ENCODE data around the gene RECQL. TPM values are rescaled to one million over a fixed set of nuclear protein-coding genes. Genes with fewer than 3 reads are reported as not detected.

RECQL gene
- total and polyA plus RNA-seq, 2 of the 8 experiments (the other 6 are each of a cell fraction or from before 2014, with no cell fraction given), result 8.1 to 40.3 TPM

- no peak overlapping the region for H3K4me3 ChIP-seq (ENCODE audit: extremely low read depth in 1 of 4, insufficient read depth in 2 of 4, low read depth in 3 of 4, low read length in 4 of 4)
- no peak overlapping the region for H3K4me2 ChIP-seq (ENCODE audit: insufficient read depth in 1 of 2, low read depth in 2 of 2, low read length in 2 of 2)
- H3K9me3 ChIP-seq (ENCODE audit: insufficient read depth in 2 of 2, low read depth in 1 of 2, low read length in 1 of 2), result no peaks in the 10 kb centered on the region
- H3K4ac ChIP-seq (replicated peaks; ENCODE audit: insufficient read length, low read depth, low read length), result no peak overlapping the region
- TF ChIP-seq RXRA (IDR thresholded peaks at IDR 0.05; ENCODE audit: insufficient read depth, low read depth, low read length), result no peak
- DNase-seq (ENCODE audit: low read depth in 1 of 2, low spot score in 2 of 2) (no peak), FAIRE-seq (no peak)
- H3K56ac ChIP-seq (replicated peaks; ENCODE audit: insufficient read length, low read depth, low read length), result no peak overlapping the region
- POLR2A ChIA-PET (ENCODE audit: partially characterized antibody), result interaction anchor here (1.1 to 1.5 kb wide), 2 partner anchors 27 to 120 kb away, joined by 4 read pairs; no protein-coding TSS in a partner anchor
- 83% methylated on average over 2 of the region's 2 CpGs; no CpG with 5 or more reads in 1 of the 2 experiments for WGBS, 2 experiments (ENCODE audit: extremely low coverage in 1 of 2, insufficient coverage in 1 of 2, insufficient read length in 1 of 2, insufficient replicate concordance in 2 of 2, low coverage in 1 of 2, low lambda C conversion rate in 2 of 2, missing lambda C conversion rate in 1 of 2)
- H3K27ac ChIP-seq (ENCODE audit: low read depth, low read length), result no peak overlapping the region
- no peaks in the 10 kb centered on the region for H3K79me1 ChIP-seq (ENCODE audit: low read depth, low read length)
- no peak overlapping the region for H2AK5ac ChIP-seq (ENCODE audit: low read depth, low read length)
- H3K23ac ChIP-seq (ENCODE audit: insufficient read length), result no peak overlapping the region
- no peak overlapping the region for H2BK15ac ChIP-seq (ENCODE audit: low read length)
- H3K4me1 ChIP-seq (replicated peaks in 1 of 4; ENCODE audit: control insufficient read depth in 3 of 4, insufficient read depth in 4 of 4, low read length in 3 of 4), result peaks cover 0 to 4% (median 0%) of the 10 kb centered on the region in 4 experiments; a peak in 1 of 7 replicates
- peaks cover 0 to 16% (median 9%) of the 10 kb centered on the region in 4 experiments; a peak in 5 of 7 replicates for H3K27me3 ChIP-seq (replicated peaks in 1 of 4; ENCODE audit: control insufficient read depth in 3 of 4, extremely low read depth in 1 of 4, insufficient read depth in 3 of 4, low read length in 3 of 4)
- H3K23me2 ChIP-seq (ENCODE audit: low read depth, low read length), result peaks cover 6% of the 10 kb centered on the region; the same call in 1 of the 2 replicates
- no peak overlapping the region for H3K14ac ChIP-seq (ENCODE audit: insufficient read length)
- H2AFZ ChIP-seq (ENCODE audit: low read length), result no peak overlapping the region
- H4K20me1 ChIP-seq (replicated peaks in 1 of 2; ENCODE audit: control insufficient read depth in 1 of 2, insufficient read depth in 2 of 2, low read length in 2 of 2), result no peaks in the 10 kb centered on the region
- H4K91ac ChIP-seq (replicated peaks; ENCODE audit: insufficient read length, low read length), result no peak overlapping the region
- H4K5ac ChIP-seq (ENCODE audit: insufficient read length, low read depth, low read length), result no peak overlapping the region
- H2BK20ac ChIP-seq (ENCODE audit: low read length), result no peak overlapping the region
- no peaks in the 10 kb centered on the region for H3K79me2 ChIP-seq (ENCODE audit: control insufficient read depth in 1 of 2, insufficient read depth in 2 of 2, low read length in 2 of 2)
- no peaks in the 10 kb centered on the region for H3K36me3 ChIP-seq (ENCODE audit: control insufficient read depth in 2 of 4, insufficient read depth in 4 of 4, low read length in 3 of 4)
- no peak overlapping the region for H3K18ac ChIP-seq (ENCODE audit: extremely low read depth, low read length)
- H2BK12ac ChIP-seq (ENCODE audit: low read depth, low read length), result no peak overlapping the region
- no peak overlapping the region for H3K9ac ChIP-seq (replicated peaks in 1 of 4; ENCODE audit: extremely low read depth in 1 of 4, low read depth in 3 of 4, low read length in 3 of 4)
- CTCF ChIA-PET (ENCODE audit: partially characterized antibody), result no interaction called here
- H2BK5ac ChIP-seq (ENCODE audit: low read depth, low read length), result no peak overlapping the region
- H4K8ac ChIP-seq (ENCODE audit: extremely low read depth, insufficient read depth, low read length), result no peak overlapping the region
- H2BK120ac ChIP-seq (replicated peaks; ENCODE audit: low read depth, low read length), result no peak overlapping the region
These were observed 28.0 kb upstream of the RECQL start for GRCh38 chr12:21529456-21529855.

Measured in H1 (cell line).